GM21526 (cell line): Measurements from ENCODE around the gene KDM4D.
"Not testable (repeated sequence)": the region's sequence is repeated elsewhere in the genome, so short reads cannot be mapped to it uniquely, and the experiment has no call there.

Source experiments
- ATAC-seq: cut with Tn5 transposase; IDR thresholded peaks from one replicate; pipeline ENCODE4 v1.9.1; 2021; ENCODE audit warnings: moderate library complexity; ENCODE audit not compliant: unreplicated experiment, low FRiP score

Gene KDM4D

DNA sequence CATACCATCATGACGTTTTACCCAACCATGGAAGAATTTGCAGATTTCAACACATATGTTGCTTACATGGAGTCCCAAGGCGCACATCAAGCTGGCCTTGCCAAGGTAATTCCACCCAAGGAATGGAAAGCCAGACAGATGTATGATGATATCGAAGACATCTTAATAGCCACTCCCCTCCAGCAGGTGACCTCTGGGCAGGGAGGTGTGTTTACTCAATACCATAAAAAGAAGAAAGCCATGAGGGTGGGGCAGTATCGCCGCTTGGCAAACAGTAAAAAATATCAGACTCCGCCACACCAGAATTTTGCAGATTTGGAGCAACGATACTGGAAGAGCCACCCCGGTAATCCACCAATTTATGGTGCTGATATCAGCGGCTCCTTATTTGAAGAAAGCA, 52.1 kb downstream of the KDM4D start:
- not testable (repeated sequence) for ATAC-seq

DNA sequence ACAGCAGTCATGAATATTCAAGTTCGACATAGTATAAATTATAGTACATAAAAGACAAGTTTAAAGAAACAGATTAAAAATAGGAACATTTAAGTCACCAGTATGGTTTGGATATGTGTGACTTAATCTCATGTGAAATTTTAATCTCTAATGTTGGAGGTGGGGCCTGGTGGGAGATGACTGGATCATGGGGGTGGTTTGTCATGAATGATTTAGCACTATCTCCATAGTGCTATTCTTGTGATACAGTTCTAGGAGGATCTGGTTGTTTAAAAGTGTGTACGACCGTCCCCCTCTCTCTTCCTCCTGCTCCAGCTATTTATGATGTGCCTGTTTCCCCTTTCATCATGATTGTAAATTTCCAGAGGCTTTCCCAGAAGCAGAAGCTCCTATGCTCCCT, 54.8 kb downstream of the KDM4D start:
- no peak for ATAC-seq

DNA sequence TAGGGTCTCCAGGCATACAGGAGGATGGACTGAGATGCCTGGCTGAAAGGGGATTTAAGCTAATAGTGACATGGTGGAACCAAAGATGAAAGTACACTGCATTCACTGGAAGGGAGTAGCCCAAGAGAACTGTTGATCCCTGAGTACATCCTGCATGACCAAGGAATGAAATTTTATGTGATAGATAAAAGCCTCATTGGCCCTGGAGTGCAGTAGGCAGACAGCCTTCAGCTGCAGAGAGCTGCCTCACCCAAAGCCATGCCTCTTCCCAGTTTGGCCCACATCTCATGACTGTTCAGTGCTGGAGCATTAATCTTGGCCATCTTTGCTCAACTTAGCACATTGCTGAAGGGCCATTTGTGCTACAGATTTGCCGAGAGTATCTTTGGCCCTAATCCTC, 59.5 kb downstream of the KDM4D start:
- ATAC-seq = no peak

DNA sequence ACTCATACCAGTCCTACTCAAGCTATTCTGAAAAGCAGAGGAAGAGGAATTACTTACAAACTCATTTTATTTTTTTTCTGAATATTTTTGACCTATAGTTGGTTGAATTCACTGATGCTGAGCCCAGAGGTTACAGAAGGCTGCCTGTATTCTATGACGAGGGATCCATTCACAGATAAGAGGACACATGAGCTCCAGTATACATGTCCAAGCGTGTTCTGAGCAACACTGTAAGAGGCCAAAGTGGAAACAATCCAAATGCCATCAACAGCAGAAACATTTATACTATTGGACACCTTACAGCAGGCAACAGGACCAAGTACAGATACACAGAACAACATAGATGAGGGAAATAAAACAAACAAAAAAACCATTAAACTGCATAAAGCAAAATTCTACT, 61.8 kb downstream of the KDM4D start:
- no peak for ATAC-seq

DNA sequence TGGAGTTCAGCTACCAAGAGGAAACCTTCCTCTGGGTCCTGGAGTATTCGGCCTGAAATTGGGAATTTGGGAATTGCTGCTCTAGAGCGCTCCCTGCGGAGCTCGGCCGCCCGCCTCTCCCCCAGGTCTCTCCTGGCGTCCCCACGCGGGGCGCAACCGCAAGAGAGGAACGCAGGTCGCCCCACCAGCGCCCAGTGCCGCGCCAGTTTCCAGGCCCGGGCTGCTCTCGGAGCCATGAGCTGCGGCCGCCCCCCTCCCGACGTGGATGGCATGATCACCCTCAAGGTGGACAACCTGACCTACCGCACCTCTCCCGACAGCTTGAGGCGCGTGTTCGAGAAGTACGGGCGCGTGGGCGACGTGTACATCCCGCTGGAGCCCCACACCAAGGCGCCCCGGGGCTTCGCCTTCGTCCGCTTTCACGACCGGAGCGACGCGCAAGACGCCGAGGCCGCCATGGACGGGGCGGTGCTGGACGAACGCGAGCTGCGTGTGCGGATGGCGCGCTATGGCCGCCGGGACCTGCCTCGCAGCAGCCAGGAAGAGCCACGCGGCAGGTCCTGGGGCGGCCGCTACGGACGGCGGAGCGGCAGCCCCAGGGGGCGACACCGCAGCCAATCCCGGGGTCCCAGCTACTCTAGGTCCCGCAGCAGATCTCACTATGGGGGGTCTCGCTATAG, 64.0 kb downstream of the KDM4D start:
- not testable (repeated sequence) for ATAC-seq

DNA sequence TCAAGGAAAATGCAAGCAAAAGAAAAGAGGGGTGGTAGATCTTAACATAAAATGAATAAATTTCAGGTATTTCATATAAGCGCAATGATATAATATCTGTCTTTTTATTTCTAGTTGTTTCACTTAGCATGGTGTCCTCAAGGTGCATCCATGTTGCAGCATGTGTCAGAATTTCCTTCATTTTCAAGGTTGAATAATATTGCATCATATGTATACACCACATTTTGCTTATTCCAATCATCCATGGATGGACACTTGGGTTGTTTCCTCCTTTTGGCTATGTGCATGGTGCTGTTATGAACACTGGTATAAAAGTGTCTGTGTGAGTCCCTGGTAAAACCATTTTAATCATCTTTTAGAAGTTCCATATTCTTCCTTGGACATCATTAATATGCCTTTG, 68.7 kb downstream of the KDM4D start:
- no peak for ATAC-seq

DNA sequence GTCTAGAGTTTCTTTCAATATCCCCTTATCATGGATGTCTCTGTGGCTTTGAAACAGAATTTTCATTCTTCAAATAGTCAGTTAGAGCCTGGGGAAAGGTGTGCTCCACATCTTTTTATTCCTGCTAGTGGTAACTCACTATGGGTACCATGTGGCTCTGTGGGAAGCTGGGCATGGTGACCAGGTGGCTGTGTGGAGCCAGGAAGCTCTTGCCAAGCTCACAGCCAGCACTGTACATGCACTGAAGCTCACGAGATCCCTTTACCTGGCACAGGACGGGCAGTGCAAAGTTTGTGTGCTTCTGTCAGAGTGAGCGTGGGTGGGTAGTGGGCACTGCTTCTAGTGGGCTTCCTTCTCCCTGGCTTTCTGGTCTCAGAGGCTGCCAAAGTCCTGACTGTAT, 69.4 kb downstream of the KDM4D start:
- no peak for ATAC-seq

DNA sequence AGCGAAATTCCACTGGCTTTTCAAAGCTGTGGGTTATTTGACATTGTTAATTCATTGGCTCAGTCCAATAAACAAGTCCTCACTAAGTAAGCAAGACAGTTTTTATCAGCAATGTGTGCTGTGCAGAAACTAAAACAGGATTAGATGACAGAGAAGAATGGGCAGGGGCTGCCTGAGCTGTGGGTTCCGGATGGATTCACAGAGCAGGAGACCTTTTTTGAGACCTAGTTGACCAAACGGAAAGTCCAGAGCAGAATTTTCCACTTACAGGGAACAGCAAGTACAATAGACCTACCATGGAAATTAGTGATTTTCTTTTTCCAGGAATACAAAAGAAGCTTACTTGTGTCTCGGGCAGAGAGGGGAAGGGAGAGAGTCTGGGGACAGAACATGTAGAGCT, 70.5 kb downstream of the KDM4D start:
- no peak for ATAC-seq

DNA sequence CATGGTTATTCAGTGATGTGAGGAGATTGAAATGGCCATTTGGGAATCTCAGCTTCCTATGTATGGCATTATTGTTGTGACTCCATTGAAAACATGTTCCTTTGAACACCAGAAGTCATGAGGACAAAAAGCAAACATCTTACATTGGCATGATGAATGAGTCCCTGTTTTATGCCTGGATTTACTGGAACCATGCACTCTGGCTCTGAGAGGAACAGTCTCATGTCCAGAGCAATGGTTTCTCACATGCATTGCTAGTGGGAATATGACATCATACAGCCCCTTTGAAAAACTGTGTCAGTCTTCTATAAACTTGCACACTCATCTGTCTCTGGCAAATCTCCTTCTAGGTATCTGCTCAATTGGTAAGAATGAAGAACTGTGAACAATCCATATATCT, 72.3 kb downstream of the KDM4D start:
- ATAC-seq = no peak
